H1 (cell line): ENCODE measurements around the gene FIBIN. TPM values are rescaled to one million over a fixed set of nuclear protein-coding genes. Genes with fewer than 3 reads are reported as not detected.

Source experiments
- CTCF ChIA-PET: fragments of 300-600 bp; sonication (Branson Sonifier 250); formaldehyde crosslinking; loops from one replicate; lab custom pipeline; 2021; ENCODE audit not compliant: partially characterized antibody; lab: Charles Lee
- POLR2A ChIA-PET: fragments of 300-600 bp; sonication (Branson Sonifier 250); formaldehyde crosslinking; loops from one replicate; lab custom pipeline; 2021; ENCODE audit warnings: inconsistent platforms; ENCODE audit not compliant: partially characterized antibody; lab: Charles Lee
- DNase-seq, 2 experiments: peaks; one replicate each; pipeline versions ENCODE4 v3.0.0 to v3.0.0-alpha.2; 2010 to 2022; ENCODE audit warnings: low spot score in 2 of 2, low read depth in 1 of 2, mixed read lengths in 1 of 2
- FAIRE-seq: peaks from 2 replicates; lab custom pipeline; 2011; peaks lifted over from hg19 to GRCh38; lab: Jason Lieb, UNC
- H2AFZ ChIP-seq: 2 replicates; pipeline ENCODE4 v1.8.1; 2012; ENCODE audit warnings: low read length, inconsistent platforms
- H2AK5ac ChIP-seq: 2 replicates; pipeline ENCODE4 v1.6.1; 2013; ENCODE audit warnings: low read depth, low read length
- H2BK120ac ChIP-seq: replicated peaks from 2 replicates; pipeline ENCODE3; 2013; ENCODE audit warnings: low read depth, low read length, inconsistent platforms
- H2BK12ac ChIP-seq: 2 replicates; pipeline ENCODE4 v1.6.1; 2013; ENCODE audit warnings: low read depth, low read length
- H2BK15ac ChIP-seq: 2 replicates; pipeline ENCODE4 v1.6.1; 2013; ENCODE audit warnings: low read length
- H2BK20ac ChIP-seq: 2 replicates; pipeline ENCODE4 v1.6.1; 2013; ENCODE audit warnings: low read length
- H2BK5ac ChIP-seq: 2 replicates; pipeline ENCODE4 v1.6.1; 2013; ENCODE audit warnings: low read depth, low read length
- H3K14ac ChIP-seq: 2 replicates; pipeline ENCODE4 v1.6.1; 2013; ENCODE audit warnings: inconsistent platforms; ENCODE audit not compliant: insufficient read length
- H3K18ac ChIP-seq: 2 replicates; pipeline ENCODE4 v1.6.1; 2013; ENCODE audit warnings: low read length; ENCODE audit errors: extremely low read depth
- H3K23ac ChIP-seq: 2 replicates; pipeline ENCODE4 v1.6.1; 2013; ENCODE audit warnings: inconsistent platforms; ENCODE audit not compliant: insufficient read length
- H3K23me2 ChIP-seq: 2 replicates; pipeline ENCODE4 v1.6.1; 2013; ENCODE audit warnings: low read depth, low read length
- H3K27ac ChIP-seq: 2 replicates; pipeline ENCODE4 v1.6.1; 2011; ENCODE audit warnings: low read depth, low read length, inconsistent platforms
- H3K27me3 ChIP-seq, 4 experiments: replicated peaks in 1 of 4; 1 replicate in 1 of 4; 2 replicates in 3 of 4; pipeline versions ENCODE4 v1.6.1 to v1.8.1; 2011 to 2013; ENCODE audit warnings: low read length in 3 of 4, mild to moderate bottlenecking in 3 of 4, inconsistent platforms in 2 of 4, mixed read lengths in 2 of 4, moderate library complexity in 1 of 4; ENCODE audit not compliant: control insufficient read depth in 3 of 4, insufficient read depth in 3 of 4; ENCODE audit errors: extremely low read depth in 1 of 4
- H3K36me3 ChIP-seq, 4 experiments: 2 replicates each; pipeline versions ENCODE4 v1.6.1 to v1.8.1; 2011 to 2013; ENCODE audit warnings: mild to moderate bottlenecking in 4 of 4, low read length in 3 of 4, moderate library complexity in 2 of 4, control low read depth in 1 of 4, inconsistent platforms in 1 of 4; ENCODE audit not compliant: insufficient read depth in 4 of 4, control insufficient read depth in 2 of 4
- H3K4ac ChIP-seq: replicated peaks from 2 replicates; pipeline ENCODE3; 2013; ENCODE audit warnings: low read length, low read depth, mixed read lengths, inconsistent platforms; ENCODE audit not compliant: insufficient read length
- H3K4me1 ChIP-seq, 4 experiments: replicated peaks in 1 of 4; 1 replicate in 1 of 4; 2 replicates in 3 of 4; pipeline versions ENCODE4 v1.6.1 to v1.8.1; 2011 to 2013; ENCODE audit warnings: low read length in 3 of 4, inconsistent platforms in 2 of 4, mixed read lengths in 1 of 4; ENCODE audit not compliant: insufficient read depth in 4 of 4, control insufficient read depth in 3 of 4
- H3K4me2 ChIP-seq, 2 experiments: 2 replicates each; pipeline versions ENCODE4 v1.6.1 to v1.8.1; 2011 to 2013; ENCODE audit warnings: low read depth in 2 of 2, low read length in 2 of 2, control low read depth in 1 of 2, inconsistent platforms in 1 of 2, mild to moderate bottlenecking in 1 of 2; ENCODE audit not compliant: insufficient read depth in 1 of 2
- H3K4me3 ChIP-seq, 4 experiments: fragments of 200-600, 300-600 bp in 1 of 4; sonication (generic), shearing (Covaris generic), sonication (Bioruptor Twin) in 1 of 4; 2 replicates each; pipeline versions ENCODE4 v1.5.1 to v1.8.1; 2011 to 2016; ENCODE audit warnings: low read length in 4 of 4, low read depth in 3 of 4, control low read depth in 2 of 4, inconsistent platforms in 2 of 4, mild to moderate bottlenecking in 2 of 4, mixed read lengths in 1 of 4, moderate library complexity in 1 of 4; ENCODE audit not compliant: insufficient read depth in 2 of 4; ENCODE audit errors: extremely low read depth in 1 of 4
- H3K56ac ChIP-seq: replicated peaks from 2 replicates; pipeline ENCODE3; 2013; ENCODE audit warnings: low read depth, mild to moderate bottlenecking, mixed read lengths, low read length, inconsistent platforms; ENCODE audit not compliant: insufficient read length
- H3K79me1 ChIP-seq: 2 replicates; pipeline ENCODE4 v1.6.1; 2013; ENCODE audit warnings: low read depth, low read length, control low read depth
- H3K79me2 ChIP-seq, 2 experiments: 2 replicates each; pipeline versions ENCODE4 v1.6.1 to v1.8.1; 2012 to 2013; ENCODE audit warnings: low read length in 2 of 2, mild to moderate bottlenecking in 2 of 2, inconsistent platforms in 1 of 2; ENCODE audit not compliant: insufficient read depth in 2 of 2, control insufficient read depth in 1 of 2
- H3K9ac ChIP-seq, 4 experiments: replicated peaks in 1 of 4; 1 replicate in 1 of 4; 2 replicates in 3 of 4; pipeline versions ENCODE4 v1.6.1 to v1.8.1; 2011 to 2013; ENCODE audit warnings: low read depth in 3 of 4, low read length in 3 of 4, control low read depth in 2 of 4, mild to moderate bottlenecking in 2 of 4, moderate library complexity in 2 of 4, inconsistent platforms in 1 of 4; ENCODE audit errors: extremely low read depth in 1 of 4
- H3K9me3 ChIP-seq, 2 experiments: 2 replicates each; pipeline versions ENCODE4 v1.6.1 to v1.8.1; 2012 to 2013; ENCODE audit warnings: mild to moderate bottlenecking in 2 of 2, moderate library complexity in 2 of 2, control low read depth in 1 of 2, inconsistent platforms in 1 of 2, low read depth in 1 of 2, low read length in 1 of 2, mixed read lengths in 1 of 2; ENCODE audit not compliant: insufficient read depth in 2 of 2
- H4K20me1 ChIP-seq, 2 experiments: replicated peaks in 1 of 2; 2 replicates each; pipeline versions ENCODE3 to v1.8.1; 2011 to 2013; ENCODE audit warnings: inconsistent platforms in 2 of 2, low read length in 2 of 2, mild to moderate bottlenecking in 1 of 2; ENCODE audit not compliant: insufficient read depth in 2 of 2, control insufficient read depth in 1 of 2
- H4K5ac ChIP-seq: 2 replicates; pipeline ENCODE4 v1.6.1; 2013; ENCODE audit warnings: low read length, low read depth, mixed read lengths, inconsistent platforms; ENCODE audit not compliant: insufficient read length
- H4K8ac ChIP-seq: 2 replicates; pipeline ENCODE4 v1.8.0; 2013; ENCODE audit warnings: mild to moderate bottlenecking, moderate library complexity, low read length, inconsistent platforms; ENCODE audit not compliant: insufficient read depth; ENCODE audit errors: extremely low read depth
- H4K91ac ChIP-seq: replicated peaks from 2 replicates; pipeline ENCODE3; 2013; ENCODE audit warnings: low read length, mixed read lengths, inconsistent platforms; ENCODE audit not compliant: insufficient read length
- BRCA1 ChIP-seq: IDR thresholded peaks from 2 replicates; pipeline ENCODE4 v1.6.1; 2012; ENCODE audit warnings: low read depth, low read length, improper control_type of control experiment
- EZH2 ChIP-seq: fragments of 200-600 bp; sonication (generic); IDR thresholded peaks from 2 replicates; pipeline ENCODE4 v1.7.1; 2012; ENCODE audit warnings: low read depth, mild to moderate bottlenecking, moderate library complexity, low read length, inconsistent platforms; ENCODE audit not compliant: severe bottlenecking
- GABPA ChIP-seq: IDR thresholded peaks from 2 replicates; pipeline ENCODE4 v1.6.1; 2011; ENCODE audit warnings: mild to moderate bottlenecking, low read length, moderate library complexity, borderline replicate concordance; ENCODE audit not compliant: insufficient read depth
- GTF2F1 ChIP-seq: IDR thresholded peaks from 2 replicates; pipeline ENCODE4 v1.6.1; 2012; ENCODE audit warnings: low read depth, low read length, improper control_type of control experiment, borderline replicate concordance
- JUN ChIP-seq: IDR thresholded peaks from 2 replicates; pipeline ENCODE4 v1.6.1; 2011; ENCODE audit warnings: low read depth, mild to moderate bottlenecking, improper control_type of control experiment, low read length
- NRF1 ChIP-seq: IDR thresholded peaks from 2 replicates; pipeline ENCODE4 v1.6.1; 2011; ENCODE audit warnings: mild to moderate bottlenecking, low read depth, low read length, improper control_type of control experiment
- POLR2AphosphoS5 ChIP-seq: IDR thresholded peaks from 2 replicates; pipeline ENCODE4 v1.6.1; 2011; ENCODE audit warnings: low read depth, low read length
- RBBP5 ChIP-seq: IDR thresholded peaks from 2 replicates; pipeline ENCODE4 v1.7.1; 2012; ENCODE audit warnings: low read depth, mild to moderate bottlenecking, inconsistent platforms, low read length, moderate library complexity, borderline replicate concordance
- RFX5 ChIP-seq: IDR thresholded peaks from 2 replicates; pipeline ENCODE4 v1.6.1; 2011; ENCODE audit warnings: low read depth, low read length, improper control_type of control experiment, borderline replicate concordance
- RNF2 ChIP-seq: fragments of 200-900, 300-1000 bp; sonication (generic); IDR thresholded peaks from 2 replicates; pipeline ENCODE4 v1.7.1; 2016; ENCODE audit warnings: borderline replicate concordance, low read depth, mild to moderate bottlenecking, antibody characterized with exemption, low read length; ENCODE audit not compliant: poor library complexity, severe bottlenecking; ENCODE audit errors: missing control alignments
- SIN3A ChIP-seq, 2 experiments: IDR thresholded peaks in 1 of 2; conservative IDR thresholded peaks in 1 of 2; 2 replicates each; pipeline ENCODE4 v1.6.1; 2011 to 2012; ENCODE audit warnings: low read length in 2 of 2, improper control_type of control experiment in 1 of 2, low read depth in 1 of 2, mild to moderate bottlenecking in 1 of 2
- SP2 ChIP-seq: IDR thresholded peaks from 2 replicates; pipeline ENCODE4 v1.6.1; 2012; ENCODE audit warnings: mild to moderate bottlenecking, low read length, inconsistent platforms
- WGBS, 2 experiments: shearing (Covaris generic) in 1 of 2; methylation state at CpG; one replicate each; pipeline versions ENCODE4 v1.1.6 to v1.1.7; 2013 to 2015; ENCODE audit warnings: low lambda C conversion rate in 2 of 2, mixed read lengths in 2 of 2, inconsistent platforms in 1 of 2, low coverage in 1 of 2, missing lambda C conversion rate in 1 of 2; ENCODE audit not compliant: insufficient replicate concordance in 2 of 2, insufficient coverage in 1 of 2, insufficient read length in 1 of 2; ENCODE audit errors: extremely low coverage in 1 of 2, missing lambda C conversion rate in 1 of 2; 5-methylcytosine and 5-hydroxymethylcytosine counted together
- polyA plus RNA-seq, 7 experiments: library from polyadenylated mRNA; depleted of rRNA in 3 of 7; stranded (reverse) in 5 of 7; unstranded in 2 of 7; fragments of >200 nt in 5 of 7; fragments of 200-250 nt in 2 of 7; gene quantifications; 1 replicate in 5 of 7; 2 replicates in 1 of 7; 4 replicates in 1 of 7; pipeline versions ENCODE4 v1.2.1 to v1.2.3, GENCODE V29; 2011 to 2013; ENCODE audit warnings: missing spikeins in 2 of 7, mixed read lengths in 2 of 7
- total RNA-seq: library from RNA; stranded (reverse); fragmentation: NEBNext Ultra II Directional; extraction: Animal tissue kit (Norgen Biotek cat#: 25700); gene quantifications from 2 replicates; pipeline ENCODE4 v1.2.1, GENCODE V29; 2021
- TF ChIP-seq, protein P1 (sequence below): IDR thresholded peaks from 2 replicates; pipeline ENCODE4 v1.6.1; 2012; ENCODE audit warnings: inconsistent platforms

FIBIN gene
- total and polyA plus RNA-seq, 2 of the 8 experiments (the other 6 are each of a cell fraction or from before 2014, with no cell fraction given): 0.38 to 0.45 TPM

DNA sequence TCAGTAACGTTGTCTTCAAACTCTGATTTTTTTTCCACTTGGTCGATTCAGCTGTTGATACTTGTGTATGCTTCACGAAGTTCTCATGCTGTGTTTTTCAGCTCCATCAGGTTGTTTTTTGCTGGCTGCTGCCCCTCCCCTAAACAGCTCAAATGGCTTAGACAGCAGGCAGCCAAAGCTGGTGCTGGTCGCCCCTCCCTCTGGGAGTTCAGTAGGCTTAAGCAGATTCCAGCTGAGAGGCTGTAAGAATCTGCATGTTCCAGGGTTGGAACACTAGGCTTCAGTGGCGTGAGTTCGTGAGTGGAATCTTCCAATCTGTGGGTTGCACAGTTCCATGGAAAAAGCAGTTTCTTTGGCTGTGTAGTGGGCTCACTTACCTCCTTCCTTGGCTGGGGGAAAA is 10.3 kb upstream of the FIBIN start:
- H3K4me2 ChIP-seq: no peak overlapping the region
- peaks cover 0 to 3% of the 10 kb centered on the region in 2 experiments; a peak in 1 of 4 replicates for H3K9me3 ChIP-seq
- H3K79me1 ChIP-seq: no peaks in the 10 kb centered on the region
- no peak overlapping the region for H2BK12ac ChIP-seq
- no peak overlapping the region for H2BK20ac ChIP-seq
- no peak overlapping the region for H3K4ac ChIP-seq
- H3K27ac ChIP-seq: no peak overlapping the region
- H3K9ac ChIP-seq: no peak overlapping the region
- no peak overlapping the region for H3K56ac ChIP-seq
- H3K18ac ChIP-seq: no peak overlapping the region
- H4K5ac ChIP-seq: no peak overlapping the region
- CTCF ChIA-PET: no interaction called here
- FAIRE-seq: no peak
- H4K8ac ChIP-seq: no peak overlapping the region
- no peak overlapping the region for H2BK15ac ChIP-seq
- H3K79me2 ChIP-seq: no peaks in the 10 kb centered on the region
- no peak overlapping the region for H4K91ac ChIP-seq
- H3K23ac ChIP-seq: no peak overlapping the region
- H3K14ac ChIP-seq: no peak overlapping the region
- peak overlapping the region; percentile 97; the same call in 1 of the 2 replicates for H2AFZ ChIP-seq
- no peaks in the 10 kb centered on the region for H3K27me3 ChIP-seq
- H3K36me3 ChIP-seq: no peaks in the 10 kb centered on the region
- no peak overlapping the region for H3K4me3 ChIP-seq
- H2BK5ac ChIP-seq: no peak overlapping the region
- H2AK5ac ChIP-seq: no peak overlapping the region
- POLR2A ChIA-PET: no interaction called here
- 79% methylated on average over 6 of the region's 6 CpGs; no CpG with 5 or more reads in 1 of the 2 experiments for WGBS, 2 experiments
- H4K20me1 ChIP-seq: no peaks in the 10 kb centered on the region
- H3K4me1 ChIP-seq: peaks cover 0 to 2% (median 0%) of the 10 kb centered on the region in 4 experiments; a peak in 2 of 7 replicates
- H2BK120ac ChIP-seq: no peak overlapping the region
- DNase-seq: no peak
- H3K23me2 ChIP-seq: no peaks in the 10 kb centered on the region
- TF ChIP-seq SP2 (no peak), POLR2AphosphoS5 (no peak), NRF1 (no peak), JUN (no peak), RBBP5 (no peak), EZH2 (no peak), GTF2F1 (no peak), GABPA (no peak), SIN3A (conservative IDR thresholded peaks at IDR 0.05 in 1 of 2, IDR thresholded peaks at IDR 0.05 in 1 of 2; ENCODE audit: low read depth in 1 of 2, low read length in 2 of 2) (no peak), BRCA1 (no peak), RNF2 (no peak), RFX5 (no peak)
- TF ChIP-seq, protein P1, sequence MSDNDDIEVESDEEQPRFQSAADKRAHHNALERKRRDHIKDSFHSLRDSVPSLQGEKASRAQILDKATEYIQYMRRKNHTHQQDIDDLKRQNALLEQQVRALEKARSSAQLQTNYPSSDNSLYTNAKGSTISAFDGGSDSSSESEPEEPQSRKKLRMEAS: no peak
